Body of pancreas (tissue), 4 donors: ENCODE results near the gene MUSK.

Source experiments
- POLR2A ChIP-seq, 3 donors: fragments of 450-650 bp; IDR thresholded peaks; one replicate each; pipeline ENCODE4 v1.6.1; 2016; ENCODE audit warnings: antibody characterized with exemption in 3 of 3, mild to moderate bottlenecking in 2 of 3
- TF ChIP-seq, protein P1 (sequence below), 7 experiments: fragments of 450-650 bp in 4 of 7; fragments of 200-600 bp in 3 of 7; sonication (generic) in 3 of 7; IDR thresholded peaks; one replicate each; pipeline ENCODE4 v1.5.1; 2016 to 2019; ENCODE audit warnings: antibody characterized with exemption in 7 of 7

DNA sequence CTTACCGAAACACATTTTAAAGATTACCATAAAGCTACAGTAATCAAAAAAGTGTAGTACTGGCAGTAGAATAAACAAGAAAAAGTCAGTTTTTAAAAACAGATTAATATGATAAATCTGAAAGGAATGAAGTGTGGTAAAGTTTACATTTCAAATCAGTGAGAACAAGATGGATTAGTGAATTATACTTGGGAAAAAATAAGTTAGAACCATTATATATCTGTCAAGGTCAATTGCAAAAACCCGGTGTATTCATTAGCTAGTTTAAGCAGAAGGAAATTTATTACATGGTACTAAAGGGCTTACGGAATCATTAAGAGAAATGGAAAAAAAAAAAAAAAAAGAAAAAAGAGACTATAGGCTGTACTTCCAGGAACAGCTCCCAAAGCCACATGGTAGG, 164.3 kb downstream of the MUSK start:
- no peak for TF ChIP-seq POLR2A (IDR thresholded peaks at IDR 0.05)
- TF ChIP-seq, protein P1, sequence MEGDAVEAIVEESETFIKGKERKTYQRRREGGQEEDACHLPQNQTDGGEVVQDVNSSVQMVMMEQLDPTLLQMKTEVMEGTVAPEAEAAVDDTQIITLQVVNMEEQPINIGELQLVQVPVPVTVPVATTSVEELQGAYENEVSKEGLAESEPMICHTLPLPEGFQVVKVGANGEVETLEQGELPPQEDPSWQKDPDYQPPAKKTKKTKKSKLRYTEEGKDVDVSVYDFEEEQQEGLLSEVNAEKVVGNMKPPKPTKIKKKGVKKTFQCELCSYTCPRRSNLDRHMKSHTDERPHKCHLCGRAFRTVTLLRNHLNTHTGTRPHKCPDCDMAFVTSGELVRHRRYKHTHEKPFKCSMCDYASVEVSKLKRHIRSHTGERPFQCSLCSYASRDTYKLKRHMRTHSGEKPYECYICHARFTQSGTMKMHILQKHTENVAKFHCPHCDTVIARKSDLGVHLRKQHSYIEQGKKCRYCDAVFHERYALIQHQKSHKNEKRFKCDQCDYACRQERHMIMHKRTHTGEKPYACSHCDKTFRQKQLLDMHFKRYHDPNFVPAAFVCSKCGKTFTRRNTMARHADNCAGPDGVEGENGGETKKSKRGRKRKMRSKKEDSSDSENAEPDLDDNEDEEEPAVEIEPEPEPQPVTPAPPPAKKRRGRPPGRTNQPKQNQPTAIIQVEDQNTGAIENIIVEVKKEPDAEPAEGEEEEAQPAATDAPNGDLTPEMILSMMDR (IDR thresholded peaks at IDR 0.05), result no peak
